HG03108 (cell line): Measurements from ENCODE around the gene VPS29.
"Not testable (repeated sequence)": the region's sequence is repeated elsewhere in the genome, so short reads cannot be mapped to it uniquely, and the experiment has no call there.

Experiments
- ATAC-seq: cut with Tn5 transposase; IDR thresholded peaks from one replicate; pipeline ENCODE4 v1.9.1; 2021; ENCODE audit warnings: moderate library complexity; ENCODE audit not compliant: unreplicated experiment

Gene VPS29

GRCh38 chr12:110528277-110528839 is 26.4 kb upstream of the VPS29 start:
- no peak for ATAC-seq

- not testable (repeated sequence) for ATAC-seq
Observed at GRCh38 chr12:110520876-110521712, 19.2 kb upstream of the VPS29 start.

GRCh38 chr12:110518014-110518413 is 16.1 kb upstream of the VPS29 start:
- ATAC-seq, result not testable (repeated sequence)

GRCh38 chr12:110516995-110517394 is 15.1 kb upstream of the VPS29 start:
- ATAC-seq, result no peak

- no peak for ATAC-seq
Observed at GRCh38 chr12:110514363-110514762, 12.5 kb upstream of the VPS29 start.

- ATAC-seq, result no peak
Observed at GRCh38 chr12:110513842-110514241, 11.9 kb upstream of the VPS29 start.

GRCh38 chr12:110508071-110508586 is 6.2 kb upstream of the VPS29 start:
- ATAC-seq, result no peak

GRCh38 chr12:110505332-110505731 is 3.4 kb upstream of the VPS29 start:
- no peak for ATAC-seq

GRCh38 chr12:110503432-110503831 is 1.5 kb upstream of the VPS29 start:
- ATAC-seq, result no peak

- peak; percentile 3 for ATAC-seq
Observed at GRCh38 chr12:110501399-110501751, 536 bp downstream of the VPS29 start.

- no peak for ATAC-seq
Observed at GRCh38 chr12:110498984-110499706, 2.8 kb downstream of the VPS29 start.

GRCh38 chr12:110475426-110475825 is 26.5 kb downstream of the VPS29 start:
- ATAC-seq, result no peak

- ATAC-seq, result peak; percentile 66
Observed at GRCh38 chr12:110468214-110469048, 33.5 kb downstream of the VPS29 start, which contains the start of the genes FAM216A and GPN3. FAM216A (plus strand) TSS chr12:110468845; CDS start chr12:110468876, 31 bp downstream. GPN3 (minus strand) TSS chr12:110468257; CDS start chr12:110468203, 54 bp downstream.

- no peak for ATAC-seq
Observed at GRCh38 chr12:110467847-110468213, 34.1 kb downstream of the VPS29 start.

GRCh38 chr12:110466791-110467190 is 35.1 kb downstream of the VPS29 start:
- ATAC-seq, result no peak

- ATAC-seq, result not testable (repeated sequence)
Observed at GRCh38 chr12:110465765-110466164, 36.1 kb downstream of the VPS29 start.

GRCh38 chr12:110465024-110465423 is 36.9 kb downstream of the VPS29 start:
- ATAC-seq, result no peak

GRCh38 chr12:110461189-110461588 is 40.7 kb downstream of the VPS29 start:
- ATAC-seq, result not testable (repeated sequence)

- ATAC-seq, result no peak
Observed at GRCh38 chr12:110458756-110459155, 43.2 kb downstream of the VPS29 start.

- no peak for ATAC-seq
Observed at GRCh38 chr12:110453569-110454296, 48.2 kb downstream of the VPS29 start.
